ENCODE measurements around the gene PRPF6.

PRPF6 gene

GRCh38 chr20:64049060-64049877, 68.3 kb downstream of the PRPF6 start, which contains the start of gene SOX18:
TSS of gene SOX18 (minus strand) at chr20:64049639. CDS start at chr20:64049516, 123 bp downstream.
- Histone ChIP-seq H3K56ac (ENCODE audit: low read length) (peak within 1 kb of the TSS; percentile 67), H2BK5ac (ENCODE audit: low read length) (no peak within 1 kb of the TSS), H3K4me2 (ENCODE audit: low read length) (peak within 1 kb of the TSS; percentile 14), H2BK15ac (replicated peaks; ENCODE audit: low read depth) (no peak within 1 kb of the TSS), H2AK5ac (ENCODE audit: low read length) (no peak within 1 kb of the TSS), H3K79me2 (ENCODE audit: control insufficient read depth, insufficient read depth, low read length) (no peaks in the 10 kb centered on the region), H3K27me3 (ENCODE audit: insufficient read depth, low read length, poor library complexity) (peaks cover 8% of the 10 kb centered on the region), H4K5ac (ENCODE audit: low read length) (no peak within 1 kb of the TSS), H3K79me1 (ENCODE audit: low read length) (no peaks in the 10 kb centered on the region), H3K18ac (ENCODE audit: low read length) (peak within 1 kb of the TSS; percentile 43), H3K23ac (ENCODE audit: low read length) (no peak within 1 kb of the TSS), H3K4ac (ENCODE audit: low read depth, low read length) (no peak within 1 kb of the TSS), H3K27ac (ENCODE audit: low read depth, low read length) (no peak within 1 kb of the TSS), H3K9ac (ENCODE audit: low read length) (peak within 1 kb of the TSS; percentile 45), H3K4me3 (ENCODE audit: low read length) (no peak within 1 kb of the TSS), H3K36me3 (ENCODE audit: control insufficient read depth, insufficient read depth, low read length) (no peaks in the 10 kb centered on the region), H2BK120ac (ENCODE audit: low read depth, low read length) (no peak within 1 kb of the TSS), H4K8ac (ENCODE audit: low read depth, low read length) (no peak within 1 kb of the TSS), H3K4me1 (ENCODE audit: control insufficient read depth, low read depth, low read length) (peaks cover 10% of the 10 kb centered on the region)
- DNase-seq: peak; percentile 69
- WGBS (ENCODE audit: extremely low coverage, insufficient coverage, low lambda C conversion rate): no CpG with 5 or more reads among the region's 111 CpGs

GRCh38 chr20:64049878-64050260, 68.9 kb downstream of the PRPF6 start:
- Histone ChIP-seq H3K4me2 (ENCODE audit: low read length) (no peak overlapping the region), H4K5ac (ENCODE audit: low read length) (no peak overlapping the region), H3K4me1 (ENCODE audit: control insufficient read depth, low read depth, low read length) (peaks cover 13% of the 10 kb centered on the region), H3K4ac (ENCODE audit: low read depth, low read length) (no peak overlapping the region), H3K56ac (ENCODE audit: low read length) (peak overlapping the region; percentile 25), H2BK5ac (ENCODE audit: low read length) (no peak overlapping the region), H3K79me1 (ENCODE audit: low read length) (no peaks in the 10 kb centered on the region), H3K23ac (ENCODE audit: low read length) (no peak overlapping the region), H3K4me3 (ENCODE audit: low read length) (no peak overlapping the region), H3K27me3 (ENCODE audit: insufficient read depth, low read length, poor library complexity) (peaks cover 8% of the 10 kb centered on the region), H3K79me2 (ENCODE audit: control insufficient read depth, insufficient read depth, low read length) (no peaks in the 10 kb centered on the region), H3K18ac (ENCODE audit: low read length) (no peak overlapping the region), H2BK15ac (replicated peaks; ENCODE audit: low read depth) (no peak overlapping the region), H3K36me3 (ENCODE audit: control insufficient read depth, insufficient read depth, low read length) (no peaks in the 10 kb centered on the region), H2AK5ac (ENCODE audit: low read length) (no peak overlapping the region), H3K9ac (ENCODE audit: low read length) (peak overlapping the region; percentile 16), H4K8ac (ENCODE audit: low read depth, low read length) (no peak overlapping the region), H3K27ac (ENCODE audit: low read depth, low read length) (no peak overlapping the region), H2BK120ac (ENCODE audit: low read depth, low read length) (no peak overlapping the region)
- no peak for DNase-seq
- WGBS (ENCODE audit: extremely low coverage, insufficient coverage, low lambda C conversion rate): no CpG with 5 or more reads among the region's 16 CpGs

- no peak overlapping the region for H3K4ac ChIP-seq (ENCODE audit: low read depth, low read length)
- no peak overlapping the region for H2BK15ac ChIP-seq (replicated peaks; ENCODE audit: low read depth)
- no peak overlapping the region for H3K23ac ChIP-seq (ENCODE audit: low read length)
- H4K5ac ChIP-seq (ENCODE audit: low read length): no peak overlapping the region
- no peak overlapping the region for H3K9ac ChIP-seq (ENCODE audit: low read length)
- no peaks in the 10 kb centered on the region for H3K79me2 ChIP-seq (ENCODE audit: control insufficient read depth, insufficient read depth, low read length)
- no peak overlapping the region for H3K4me3 ChIP-seq (ENCODE audit: low read length)
- H3K79me1 ChIP-seq (ENCODE audit: low read length): no peaks in the 10 kb centered on the region
- no peaks in the 10 kb centered on the region for H3K36me3 ChIP-seq (ENCODE audit: control insufficient read depth, insufficient read depth, low read length)
- H3K18ac ChIP-seq (ENCODE audit: low read length): no peak overlapping the region
- peaks cover 8% of the 10 kb centered on the region for H3K27me3 ChIP-seq (ENCODE audit: insufficient read depth, low read length, poor library complexity)
- peak overlapping the region; percentile 2 for H3K56ac ChIP-seq (ENCODE audit: low read length)
- no CpG with 5 or more reads among the region's 23 CpGs for WGBS (ENCODE audit: extremely low coverage, insufficient coverage, low lambda C conversion rate)
- no peak overlapping the region for H3K27ac ChIP-seq (ENCODE audit: low read depth, low read length)
- H4K8ac ChIP-seq (ENCODE audit: low read depth, low read length): no peak overlapping the region
- H2BK120ac ChIP-seq (ENCODE audit: low read depth, low read length): no peak overlapping the region
- H3K4me1 ChIP-seq (ENCODE audit: control insufficient read depth, low read depth, low read length): peaks cover 13% of the 10 kb centered on the region
- H3K4me2 ChIP-seq (ENCODE audit: low read length): no peak overlapping the region
- no peak overlapping the region for H2BK5ac ChIP-seq (ENCODE audit: low read length)
- H2AK5ac ChIP-seq (ENCODE audit: low read length): no peak overlapping the region
- DNase-seq: no peak
Observed at GRCh38 chr20:64050261-64051032, 69.5 kb downstream of the PRPF6 start.

- Histone ChIP-seq H3K79me1 (ENCODE audit: low read length) (no peaks in the 10 kb centered on the region), H2AK5ac (ENCODE audit: low read length) (no peak overlapping the region), H2BK5ac (ENCODE audit: low read length) (no peak overlapping the region), H4K8ac (ENCODE audit: low read depth, low read length) (no peak overlapping the region), H3K4me2 (ENCODE audit: low read length) (no peak overlapping the region), H2BK120ac (ENCODE audit: low read depth, low read length) (no peak overlapping the region), H2BK15ac (replicated peaks; ENCODE audit: low read depth) (no peak overlapping the region), H3K23ac (ENCODE audit: low read length) (no peak overlapping the region), H3K27ac (ENCODE audit: low read depth, low read length) (no peak overlapping the region), H3K9ac (ENCODE audit: low read length) (no peak overlapping the region), H3K18ac (ENCODE audit: low read length) (no peak overlapping the region), H3K36me3 (ENCODE audit: control insufficient read depth, insufficient read depth, low read length) (no peaks in the 10 kb centered on the region), H3K79me2 (ENCODE audit: control insufficient read depth, insufficient read depth, low read length) (no peaks in the 10 kb centered on the region), H3K4me1 (ENCODE audit: control insufficient read depth, low read depth, low read length) (peaks cover 11% of the 10 kb centered on the region), H3K27me3 (ENCODE audit: insufficient read depth, low read length, poor library complexity) (peaks cover 8% of the 10 kb centered on the region), H3K4me3 (ENCODE audit: low read length) (no peak overlapping the region), H3K4ac (ENCODE audit: low read depth, low read length) (no peak overlapping the region), H3K56ac (ENCODE audit: low read length) (no peak overlapping the region), H4K5ac (ENCODE audit: low read length) (no peak overlapping the region)
- WGBS (ENCODE audit: extremely low coverage, insufficient coverage, low lambda C conversion rate): no CpG with 5 or more reads among the region's 11 CpGs
- DNase-seq: no peak
Observed at GRCh38 chr20:64051033-64051452, 70.1 kb downstream of the PRPF6 start.

- Histone ChIP-seq H3K79me1 (ENCODE audit: low read length) (no peaks in the 10 kb centered on the region), H3K56ac (ENCODE audit: low read length) (no peak overlapping the region), H3K23ac (ENCODE audit: low read length) (no peak overlapping the region), H3K4ac (ENCODE audit: low read depth, low read length) (no peak overlapping the region), H3K27me3 (ENCODE audit: insufficient read depth, low read length, poor library complexity) (peaks cover 8% of the 10 kb centered on the region), H3K18ac (ENCODE audit: low read length) (no peak overlapping the region), H2BK120ac (ENCODE audit: low read depth, low read length) (no peak overlapping the region), H3K79me2 (ENCODE audit: control insufficient read depth, insufficient read depth, low read length) (no peaks in the 10 kb centered on the region), H3K4me1 (ENCODE audit: control insufficient read depth, low read depth, low read length) (peaks cover 11% of the 10 kb centered on the region), H3K9ac (ENCODE audit: low read length) (no peak overlapping the region), H2BK5ac (ENCODE audit: low read length) (no peak overlapping the region), H3K27ac (ENCODE audit: low read depth, low read length) (no peak overlapping the region), H2BK15ac (replicated peaks; ENCODE audit: low read depth) (no peak overlapping the region), H3K36me3 (ENCODE audit: control insufficient read depth, insufficient read depth, low read length) (no peaks in the 10 kb centered on the region), H3K4me2 (ENCODE audit: low read length) (no peak overlapping the region), H4K8ac (ENCODE audit: low read depth, low read length) (no peak overlapping the region), H3K4me3 (ENCODE audit: low read length) (no peak overlapping the region), H4K5ac (ENCODE audit: low read length) (no peak overlapping the region), H2AK5ac (ENCODE audit: low read length) (no peak overlapping the region)
- no peak for DNase-seq
- WGBS (ENCODE audit: extremely low coverage, insufficient coverage, low lambda C conversion rate): no CpG with 5 or more reads among the region's 15 CpGs
Observed at GRCh38 chr20:64051561-64052325, 70.8 kb downstream of the PRPF6 start.

All from mesendoderm (in vitro differentiated cells).